Sigmoid colon (tissue), 7 donors: ENCODE results near the gene SEMA4A. TPM values are rescaled to one million over a fixed set of nuclear protein-coding genes. Genes with fewer than 3 reads are reported as not detected.
A peak's percentile ranks its signal among the peaks of the same experiment; 100 is the strongest.
"Not testable (repeated sequence)": the region's sequence is repeated elsewhere in the genome, so short reads cannot be mapped to it uniquely, and the experiment has no call there.

Source experiments
- DNase-seq: peaks from one replicate; pipeline ENCODE4 v3.0.0-alpha.2; 2019
- H3K27ac ChIP-seq, 4 donors: fragments of 200-600 bp; sonication (generic); one replicate each; pipeline ENCODE4 v1.5.1; 2016 to 2019; ENCODE audit warnings: mild to moderate bottlenecking in 1 of 4
- H3K27me3 ChIP-seq, 3 donors: fragments of 200-600 bp; sonication (generic); one replicate each; pipeline ENCODE4 v1.5.1; 2019; ENCODE audit warnings: mild to moderate bottlenecking in 1 of 3
- H3K36me3 ChIP-seq, 4 donors: fragments of 200-600 bp; sonication (generic); one replicate each; pipeline ENCODE4 v1.5.1; 2016 to 2019
- H3K4me1 ChIP-seq, 4 donors: fragments of 200-600 bp; sonication (generic); one replicate each; pipeline ENCODE4 v1.5.1; 2017 to 2019
- H3K4me3 ChIP-seq, 4 donors: fragments of 200-600 bp; sonication (generic); one replicate each; pipeline ENCODE4 v1.5.1; 2017 to 2019; ENCODE audit warnings: mild to moderate bottlenecking in 2 of 4, moderate library complexity in 1 of 4
- H3K9me3 ChIP-seq, 4 donors: fragments of 200-600 bp in 3 of 4; sonication (generic) in 3 of 4; one replicate each; pipeline versions ENCODE4 v1.5.1 to v1.6.1; 2013 to 2019
- EP300 ChIP-seq, 4 donors: sonication (generic); formaldehyde crosslinking; IDR thresholded peaks; one replicate each; pipeline ENCODE4 v1.6.1; 2017; ENCODE audit warnings: antibody characterized with exemption in 4 of 4
- POLR2A ChIP-seq, 2 donors: fragments of 450-650 bp; IDR thresholded peaks; one replicate each; pipeline ENCODE4 v1.6.1; 2016; ENCODE audit warnings: antibody characterized with exemption in 2 of 2, mild to moderate bottlenecking in 2 of 2, moderate library complexity in 2 of 2
- POLR2AphosphoS5 ChIP-seq, 4 donors: sonication (generic); formaldehyde crosslinking; IDR thresholded peaks; one replicate each; pipeline ENCODE4 v1.6.1; 2017; ENCODE audit warnings: antibody characterized with exemption in 4 of 4
- WGBS, 2 donors: extraction: QIAGEN DNeasy Blood & Tissue Kit; methylation state at CpG; one replicate each; pipeline ENCODE4 v1.1.7; 2013; 5-methylcytosine and 5-hydroxymethylcytosine counted together
- intact Hi-C: fragments of 100-400 bp; cut with DNase I; formaldehyde crosslinking; loops from one replicate; pipeline ENCODE4 v1.15.1; 2023
- polyA plus RNA-seq, 3 donors: library from polyadenylated mRNA; stranded (reverse); fragments of 200-250 nt; gene quantifications; one replicate each; pipeline ENCODE4 v1.2.3, GENCODE V29; 2013
- total RNA-seq, 4 donors: library from RNA; depleted of rRNA; stranded (reverse); fragments of >200 nt; gene quantifications; one replicate each; pipeline ENCODE4 v1.1.0, GENCODE V29; 2016
- TF ChIP-seq, protein P1 (sequence below), 4 experiments: fragments of 450-650 bp in 3 of 4; fragments of 200-600 bp in 1 of 4; IDR thresholded peaks; one replicate each; pipeline ENCODE4 v1.5.1; 2016 to 2019; ENCODE audit warnings: antibody characterized with exemption in 4 of 4, mild to moderate bottlenecking in 3 of 4, moderate library complexity in 2 of 4
- donor health status: healthy with polysubstance abuse.
- donor health status: Bipolar disorder and iron deficiency.
- donor health status: healthy.

SEMA4A gene
- total and polyA plus RNA-seq, 7 donors = 1.4 to 6.3 (median 1.8) TPM

DNA sequence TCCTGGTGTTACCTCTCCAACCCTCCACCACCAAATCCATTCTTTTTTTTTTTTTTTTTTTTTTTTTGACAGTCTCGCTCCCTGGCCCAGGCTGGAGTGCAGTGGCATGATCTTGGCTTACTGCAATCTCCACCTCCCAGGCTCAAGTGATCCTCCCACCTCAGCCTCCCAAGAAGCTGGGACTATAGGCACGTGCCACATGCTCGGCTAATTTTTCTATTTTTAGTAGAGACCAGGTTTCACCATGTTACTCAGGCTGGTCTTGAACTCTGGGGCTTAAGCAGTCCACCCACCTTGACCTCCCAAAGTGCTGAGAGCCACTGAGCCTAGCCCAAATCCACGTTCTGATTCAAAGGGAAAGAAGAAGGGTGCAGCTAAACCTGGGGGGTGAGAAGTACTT, 32.4 kb upstream of the SEMA4A start:
- peaks cover 0 to 99% (median 98%) of the 10 kb centered on the region in 4 donors for H3K4me1 ChIP-seq
- H3K36me3 ChIP-seq, DNase-seq, H3K27me3 ChIP-seq, H3K9me3 ChIP-seq: not testable (repeated sequence)
- 46 to 59% methylated on average over 4 of the region's 4 CpGs for WGBS, 2 donors
- peak overlapping the region in 3 of 4 donors; percentile 28 to 42 (median 39) for H3K4me3 ChIP-seq
- peak in 1 of 4 donors; percentile 34 for TF ChIP-seq POLR2AphosphoS5 (IDR thresholded peaks at IDR 0.05)
- intact Hi-C loops = loop anchor here (5.0 kb wide), 1 partner anchor 336 kb away; no protein-coding TSS in a partner anchor
- peak overlapping the region; percentile 95 to 100 (median 98) for H3K27ac ChIP-seq

GRCh38 chr1:156121457-156121856, 31.9 kb upstream of the SEMA4A start:
- TF ChIP-seq POLR2AphosphoS5 (IDR thresholded peaks at IDR 0.05) = no peak
- TF ChIP-seq POLR2A (IDR thresholded peaks at IDR 0.05) = no peak
- TF ChIP-seq, protein P1, sequence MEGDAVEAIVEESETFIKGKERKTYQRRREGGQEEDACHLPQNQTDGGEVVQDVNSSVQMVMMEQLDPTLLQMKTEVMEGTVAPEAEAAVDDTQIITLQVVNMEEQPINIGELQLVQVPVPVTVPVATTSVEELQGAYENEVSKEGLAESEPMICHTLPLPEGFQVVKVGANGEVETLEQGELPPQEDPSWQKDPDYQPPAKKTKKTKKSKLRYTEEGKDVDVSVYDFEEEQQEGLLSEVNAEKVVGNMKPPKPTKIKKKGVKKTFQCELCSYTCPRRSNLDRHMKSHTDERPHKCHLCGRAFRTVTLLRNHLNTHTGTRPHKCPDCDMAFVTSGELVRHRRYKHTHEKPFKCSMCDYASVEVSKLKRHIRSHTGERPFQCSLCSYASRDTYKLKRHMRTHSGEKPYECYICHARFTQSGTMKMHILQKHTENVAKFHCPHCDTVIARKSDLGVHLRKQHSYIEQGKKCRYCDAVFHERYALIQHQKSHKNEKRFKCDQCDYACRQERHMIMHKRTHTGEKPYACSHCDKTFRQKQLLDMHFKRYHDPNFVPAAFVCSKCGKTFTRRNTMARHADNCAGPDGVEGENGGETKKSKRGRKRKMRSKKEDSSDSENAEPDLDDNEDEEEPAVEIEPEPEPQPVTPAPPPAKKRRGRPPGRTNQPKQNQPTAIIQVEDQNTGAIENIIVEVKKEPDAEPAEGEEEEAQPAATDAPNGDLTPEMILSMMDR (IDR thresholded peaks at IDR 0.05) = no peak
- TF ChIP-seq EP300 (IDR thresholded peaks at IDR 0.05) = no peak
- Histone ChIP-seq H3K9me3 (no peaks in the 10 kb centered on the region), H3K4me1 (peaks cover 3 to 100% (median 100%) of the 10 kb centered on the region in 4 donors)

GRCh38 chr1:156122086-156122485, 31.3 kb upstream of the SEMA4A start:
- no peak for TF ChIP-seq POLR2AphosphoS5 (IDR thresholded peaks at IDR 0.05)
- TF ChIP-seq EP300 (IDR thresholded peaks at IDR 0.05) = no peak
- TF ChIP-seq, protein P1 (IDR thresholded peaks at IDR 0.05) = no peak
- TF ChIP-seq POLR2A (IDR thresholded peaks at IDR 0.05) = no peak
- Histone ChIP-seq H3K4me1 (peaks cover 4 to 100% (median 100%) of the 10 kb centered on the region in 4 donors), H3K27me3 (no peaks in the 10 kb centered on the region), H3K27ac (peak overlapping the region; percentile 95 to 100 (median 98)), H3K9me3 (no peaks in the 10 kb centered on the region), H3K36me3 (no peaks in the 10 kb centered on the region), H3K4me3 (peak overlapping the region; percentile 12 to 42 (median 34))
- no peak for DNase-seq
- 30 to 67% methylated on average over 4 of the region's 4 CpGs for WGBS, 2 donors
- intact Hi-C loops = loop anchor here (5.0 kb wide), 1 partner anchor 335 kb away; no protein-coding TSS in a partner anchor

More at GRCh38 chr1:156121457-156121856, 31.9 kb upstream of the SEMA4A start:
- intact Hi-C loops = loop anchor here (5.0 kb wide), 1 partner anchor 336 kb away; no protein-coding TSS in a partner anchor
- Histone ChIP-seq H3K27me3 (no peaks in the 10 kb centered on the region), H3K27ac (peak overlapping the region; percentile 95 to 100 (median 98)), H3K4me3 (peak overlapping the region; percentile 12 to 42 (median 34)), H3K36me3 (no peaks in the 10 kb centered on the region)
- no peak for DNase-seq
- 81 to 87% methylated on average over 4 of the region's 4 CpGs for WGBS, 2 donors

DNA sequence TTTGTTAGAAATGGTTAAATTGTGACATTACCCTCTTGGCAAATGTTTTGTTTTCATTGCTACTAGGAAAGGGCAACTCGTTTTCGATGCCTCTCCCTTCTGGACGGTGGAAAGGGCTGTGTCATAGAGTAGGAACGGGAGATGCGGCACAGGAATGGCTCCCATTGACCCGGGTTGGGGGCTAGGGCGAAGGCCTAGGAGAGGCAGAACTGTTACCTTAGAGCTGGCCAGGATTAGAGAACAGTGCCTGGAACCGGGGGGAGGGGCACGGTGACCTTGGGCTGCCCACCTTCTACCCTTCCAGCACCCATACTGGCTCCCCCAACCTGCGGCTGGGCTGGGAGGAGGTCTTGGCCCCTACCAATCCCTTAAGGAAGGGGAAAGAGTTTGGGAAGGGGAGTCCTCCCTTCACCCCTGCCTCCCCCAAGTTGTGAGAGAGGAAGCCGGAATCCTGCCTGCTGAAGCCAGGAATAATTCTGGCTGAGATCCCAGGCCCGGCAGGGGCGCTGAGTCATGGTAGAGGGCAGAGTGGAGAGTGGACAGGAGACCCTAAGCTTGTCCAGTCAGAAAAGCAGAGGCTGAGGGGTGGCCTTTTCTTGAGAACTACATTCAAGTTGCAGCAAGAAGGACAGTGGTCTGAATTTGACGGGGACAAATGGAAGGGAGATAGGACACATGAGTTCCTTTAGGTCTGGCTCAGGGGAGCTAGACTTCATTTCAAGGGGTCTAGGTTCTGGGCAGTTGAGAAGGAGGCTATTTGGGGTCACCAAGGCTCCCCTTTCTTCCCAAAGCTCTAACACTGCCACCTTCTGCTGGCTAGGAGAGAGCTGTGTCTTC, 30.6 kb upstream of the SEMA4A start:
- Histone ChIP-seq H3K9me3 (no peaks in the 10 kb centered on the region), H3K4me3 (peak overlapping the region; percentile 12 to 42 (median 34)), H3K36me3 (no peaks in the 10 kb centered on the region), H3K27ac (peak overlapping the region; percentile 95 to 100 (median 98)), H3K27me3 (no peaks in the 10 kb centered on the region), H3K4me1 (peaks cover 4 to 100% (median 100%) of the 10 kb centered on the region in 4 donors)
- TF ChIP-seq, protein P1 (IDR thresholded peaks at IDR 0.05) = no peak
- TF ChIP-seq POLR2AphosphoS5 (IDR thresholded peaks at IDR 0.05) = peak in 3 of 4 donors; percentile 47 to 73 (median 60)
- 11 to 43% methylated on average over 14 of the region's 14 CpGs for WGBS, 2 donors
- intact Hi-C loops = loop anchor here (5.0 kb wide), 1 partner anchor 335 kb away; no protein-coding TSS in a partner anchor
- DNase-seq = peak; percentile 94
